T-helper 9 cell (primary cell): ENCODE measurements around the gene GASK1B.

Experiments used
- DNase-seq: peaks from one replicate; pipeline ENCODE4 v3.0.0-alpha.2; 2020

The GASK1B gene

DNA sequence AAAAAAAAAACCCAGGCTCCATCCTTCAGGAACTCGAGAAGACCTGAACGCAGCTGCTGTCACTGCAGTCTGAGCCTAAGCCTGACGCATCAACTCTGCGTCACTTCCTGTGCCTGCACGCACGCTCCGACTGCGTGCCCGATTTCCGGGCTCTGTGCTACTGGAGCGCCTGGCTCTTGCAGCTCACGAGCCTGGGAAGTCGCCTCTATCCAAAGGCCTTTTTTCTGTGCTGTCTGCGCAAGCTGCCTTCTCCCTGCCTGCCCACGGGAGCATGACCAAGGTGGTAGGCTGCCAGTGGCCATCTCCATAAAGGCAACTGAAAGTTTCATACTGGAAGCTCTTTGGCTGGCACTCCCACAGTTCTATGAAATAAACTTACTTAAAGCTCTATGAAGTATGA is 9.9 kb upstream of the GASK1B start:
- DNase-seq: no peak

DNA sequence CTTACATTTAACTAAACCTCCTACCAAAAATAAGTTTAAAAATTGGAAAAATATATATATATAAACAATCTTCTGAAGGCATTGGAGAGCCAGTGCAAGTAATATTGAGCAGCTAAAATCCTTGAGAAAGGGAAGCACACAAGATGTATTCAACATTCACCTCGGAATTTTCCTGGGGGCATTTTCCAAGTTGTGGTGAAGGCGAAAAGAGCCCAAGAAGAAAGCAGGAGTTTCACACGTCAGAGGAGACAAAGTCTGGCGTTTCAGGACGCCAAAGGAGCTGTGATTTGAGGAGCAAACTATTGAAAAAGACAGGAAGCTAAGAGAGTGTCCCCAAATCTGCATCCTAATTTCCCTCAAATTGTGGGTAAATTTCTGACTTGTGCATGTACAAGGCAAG is 9.1 kb upstream of the GASK1B start:
- DNase-seq: no peak

DNA sequence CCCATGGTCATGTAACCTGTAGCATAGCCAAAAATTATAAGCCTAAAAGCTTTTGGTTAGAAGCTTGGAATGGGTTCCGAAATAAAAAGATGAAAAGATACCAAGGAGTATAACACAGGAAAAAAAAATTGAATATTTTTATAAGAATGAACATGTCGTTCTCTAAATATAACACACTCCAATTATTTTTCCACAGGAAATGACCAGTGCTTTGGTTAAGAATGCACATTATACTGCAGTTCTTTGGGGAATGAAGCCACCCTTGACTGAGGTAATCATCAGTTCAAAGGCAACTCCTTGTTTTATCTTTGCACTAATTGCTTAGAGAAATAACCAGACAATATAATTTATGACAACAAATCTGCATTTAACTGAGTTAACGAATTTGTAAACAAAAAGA is 6.6 kb upstream of the GASK1B start:
- DNase-seq: no peak

DNA sequence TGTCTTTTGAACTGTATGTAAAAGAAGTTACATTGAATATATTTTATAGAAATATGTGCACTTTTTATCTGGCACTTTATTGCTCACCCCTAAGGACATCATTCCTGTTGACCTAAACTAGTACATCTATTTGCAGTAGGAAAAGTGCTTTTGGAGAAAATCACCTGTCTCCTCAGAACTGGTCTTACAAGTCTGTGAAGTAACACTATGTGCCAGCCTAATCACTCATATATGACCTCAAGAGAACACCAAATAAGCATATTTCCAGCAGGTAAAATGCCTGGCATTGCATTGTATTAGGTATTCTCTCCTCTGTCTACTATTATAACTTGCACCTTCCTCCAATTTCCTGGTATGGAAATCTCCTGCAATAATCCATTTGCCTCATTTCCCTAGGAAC is 4.0 kb upstream of the GASK1B start:
- no peak for DNase-seq

DNA sequence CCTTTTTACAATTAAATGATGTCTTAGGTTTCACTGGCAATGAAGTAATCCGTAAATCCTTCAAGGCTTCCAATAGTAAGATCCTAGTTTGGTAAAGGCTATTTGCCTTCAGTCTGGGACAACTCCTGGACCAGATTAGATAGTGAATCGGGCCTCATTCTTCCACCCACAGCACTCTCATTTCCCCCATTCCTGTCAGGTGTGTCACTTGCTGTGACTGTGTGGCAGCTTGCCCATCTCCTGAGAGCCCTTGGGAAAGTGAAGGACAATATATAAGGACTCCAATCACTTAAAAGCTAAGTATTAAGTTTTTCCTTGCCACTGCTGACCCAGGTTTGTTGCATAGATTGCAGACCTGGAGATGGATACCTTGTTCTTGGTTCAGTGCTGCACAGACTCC is 3.3 kb upstream of the GASK1B start:
- DNase-seq: no peak

DNA sequence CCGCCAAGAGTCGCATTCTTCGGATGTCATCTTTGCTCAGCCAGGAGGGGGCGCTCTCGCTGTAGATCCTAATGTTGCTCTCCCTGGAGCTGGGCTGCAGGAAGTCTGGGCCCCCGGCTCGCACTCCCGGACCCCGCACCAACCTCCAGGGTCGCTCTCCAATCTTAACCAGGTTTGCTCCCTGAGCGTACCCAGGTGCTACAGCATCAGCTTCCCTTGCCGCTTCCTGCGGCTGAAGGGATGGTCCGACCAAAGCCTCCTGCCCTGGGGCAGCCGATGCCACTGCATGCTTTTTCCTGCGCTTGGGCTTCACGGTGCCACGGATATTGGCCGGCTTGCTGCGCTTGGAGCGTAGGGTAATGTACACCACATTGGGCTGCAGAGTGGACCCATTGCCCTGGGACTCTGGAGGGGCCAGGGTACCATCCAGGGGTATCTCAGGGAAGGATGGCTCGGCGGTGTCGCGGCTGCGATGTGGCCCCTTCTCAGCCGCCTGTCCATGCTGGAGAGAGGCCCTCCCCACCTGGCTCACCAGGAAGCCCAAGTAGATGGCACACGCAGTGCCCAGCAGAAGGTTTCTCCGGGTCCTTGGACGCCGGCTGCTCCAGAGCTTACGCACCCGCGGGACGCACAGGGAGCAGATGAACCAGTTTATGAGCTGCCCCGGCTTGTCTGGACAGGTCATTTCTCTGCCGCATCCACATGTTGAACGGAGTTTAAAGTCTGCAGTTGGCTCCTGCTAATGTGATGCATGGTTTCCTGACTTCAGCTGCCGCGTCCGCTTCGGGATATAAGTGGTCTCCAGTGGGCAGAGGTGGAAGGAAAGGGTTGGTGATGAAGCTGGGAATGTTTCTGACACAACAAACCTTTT is 1.9 kb downstream of the GASK1B start:
- DNase-seq: no peak

DNA sequence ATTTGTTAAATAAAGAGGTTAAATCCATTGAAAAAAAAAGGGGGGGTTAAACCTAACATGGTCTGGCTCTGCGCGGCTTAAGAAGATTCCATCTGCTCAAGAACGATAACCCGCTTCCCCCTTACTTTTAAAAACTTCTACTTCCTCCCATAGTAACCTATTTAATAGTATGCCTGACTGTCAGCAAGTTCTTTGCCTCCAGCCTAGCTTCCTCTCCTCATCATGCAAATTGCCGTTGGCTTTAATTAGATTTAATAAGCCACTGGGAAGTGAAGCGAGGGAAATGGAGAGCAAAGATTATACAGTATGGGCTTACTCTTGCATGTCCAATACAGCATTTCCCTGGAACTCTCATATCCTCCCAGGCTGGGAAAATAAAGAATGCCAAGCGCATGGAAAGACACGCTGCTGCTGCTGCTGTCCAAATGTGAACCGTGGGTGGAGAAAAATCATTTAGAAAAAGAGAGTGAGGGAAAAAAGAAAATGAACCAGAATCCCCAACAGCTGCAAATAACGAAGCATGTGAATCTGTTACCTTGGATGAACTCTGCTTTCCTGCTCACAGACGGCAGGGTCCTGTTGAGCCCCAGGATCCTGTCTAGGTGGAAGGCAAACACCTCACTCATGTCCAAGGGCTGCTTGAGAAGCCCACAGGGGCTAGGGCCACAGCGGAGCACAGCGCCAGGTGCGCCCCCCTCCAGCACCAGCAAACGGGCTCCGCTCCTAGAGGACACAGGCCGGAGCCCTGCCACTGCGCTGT is 2.7 kb downstream of the GASK1B start:
- DNase-seq: no peak

DNA sequence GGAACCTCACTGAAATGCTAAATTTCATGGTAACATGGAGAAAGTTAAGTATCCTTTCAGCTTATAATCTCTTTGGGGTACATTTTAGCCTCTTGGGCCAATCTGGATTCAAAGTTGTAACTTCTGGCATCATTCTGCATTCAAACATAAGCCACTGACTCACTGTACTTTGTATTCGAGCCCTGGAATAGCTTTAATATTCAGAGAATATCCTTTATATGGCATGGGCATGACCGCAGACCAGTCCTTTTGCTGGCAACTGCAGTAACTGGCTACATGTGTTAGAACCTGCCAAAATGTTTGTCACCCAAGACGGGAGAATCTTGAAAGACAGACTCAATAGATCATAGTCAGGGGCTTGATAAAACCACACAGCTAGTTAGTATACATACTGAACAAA is 3.3 kb downstream of the GASK1B start:
- no peak for DNase-seq

DNA sequence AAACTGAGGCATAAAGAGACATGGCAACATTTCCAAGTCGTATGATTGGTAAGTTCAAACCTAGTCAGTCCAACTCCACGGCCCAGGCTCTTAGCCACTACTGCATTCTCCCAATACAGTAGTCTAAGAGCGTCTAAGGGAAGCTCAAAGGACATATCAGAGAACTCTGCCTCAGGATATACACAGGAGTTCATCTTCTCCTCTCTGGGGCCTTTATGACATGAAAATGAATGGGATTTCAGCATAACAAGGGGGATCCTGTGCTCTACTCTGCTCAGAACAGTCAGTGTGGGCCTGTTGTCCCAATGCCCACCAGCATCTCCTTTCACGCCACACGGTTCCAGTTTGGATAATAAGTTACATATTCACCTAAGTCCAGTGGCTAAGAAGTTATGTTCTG is 4.2 kb downstream of the GASK1B start:
- no peak for DNase-seq

DNA sequence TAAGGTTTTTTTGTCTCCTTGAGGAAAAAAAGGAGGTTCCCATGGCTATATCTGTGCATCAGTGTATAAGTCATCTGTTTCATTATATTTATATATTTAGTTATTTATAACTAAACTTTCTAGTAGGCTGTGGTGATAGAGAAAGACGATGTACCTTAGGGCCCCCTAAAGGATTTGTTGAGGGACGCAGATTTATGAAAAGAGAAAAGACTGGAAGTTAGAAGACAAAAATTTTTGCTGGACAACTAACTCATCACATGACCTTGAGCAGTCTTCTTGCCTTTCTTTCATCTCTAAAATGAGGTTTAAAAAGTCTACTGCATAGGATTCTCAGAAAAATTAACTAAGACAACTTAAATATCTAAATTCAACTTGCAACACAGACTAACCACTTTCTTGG is 6.1 kb downstream of the GASK1B start:
- DNase-seq: no peak

DNA sequence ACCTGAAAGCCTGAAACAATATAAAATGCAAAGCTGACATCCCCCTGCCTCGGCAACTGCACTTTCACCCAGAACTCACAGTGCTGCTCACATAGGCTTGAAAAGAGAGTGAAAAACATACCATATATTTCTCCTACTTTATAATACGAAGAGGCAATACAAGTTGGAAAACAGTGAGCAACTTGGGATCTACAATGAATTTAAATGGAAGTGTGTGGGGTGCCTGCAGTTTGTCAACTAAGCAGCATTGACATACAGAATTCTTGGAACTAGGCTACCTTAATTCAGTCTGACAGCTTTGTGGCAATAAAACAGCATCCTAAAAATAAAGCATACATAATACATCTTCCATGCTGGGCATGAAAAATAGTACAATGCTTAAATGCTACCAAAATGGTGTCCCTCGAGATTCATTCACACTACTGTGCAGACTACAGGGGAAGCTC is 8.0 kb downstream of the GASK1B start:
- DNase-seq: no peak

DNA sequence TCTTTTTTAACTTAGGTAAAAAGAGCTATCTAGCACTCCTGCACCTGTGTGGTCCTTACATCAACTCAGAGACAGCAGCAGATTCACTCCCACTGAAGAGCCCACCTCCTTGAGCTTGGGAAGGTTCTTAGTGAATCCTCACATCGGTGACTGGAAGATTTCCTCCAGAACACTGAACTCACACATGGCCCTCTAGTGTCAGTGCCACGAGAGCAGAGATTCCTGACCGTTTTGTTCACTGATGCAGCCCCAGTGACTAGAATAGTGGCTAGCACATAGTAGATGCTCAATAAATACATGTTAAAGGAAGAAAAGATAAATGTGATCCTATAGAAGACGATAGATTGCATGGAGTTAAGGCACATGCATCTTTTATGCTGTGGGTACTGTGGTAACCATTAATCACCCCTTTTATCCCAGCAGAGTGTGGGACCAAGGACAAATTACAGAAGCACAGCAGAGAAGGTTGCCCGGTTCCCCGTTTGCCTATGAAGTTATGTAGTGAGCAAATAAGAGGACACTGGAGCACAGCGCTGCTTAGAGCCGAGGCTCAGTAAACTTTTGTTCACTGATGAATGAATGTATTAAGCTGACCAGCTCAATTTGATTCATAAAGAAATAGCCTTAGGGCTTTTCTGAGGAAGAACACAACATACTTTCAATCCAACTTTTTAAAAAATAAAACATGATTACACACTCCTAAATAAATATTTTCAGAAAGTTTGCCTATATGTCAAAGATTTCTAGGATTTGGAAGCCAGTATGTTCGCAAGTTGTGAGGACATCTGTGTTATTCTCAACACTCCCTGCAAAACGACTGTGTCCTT is 8.7 kb downstream of the GASK1B start:
- DNase-seq: no peak

DNA sequence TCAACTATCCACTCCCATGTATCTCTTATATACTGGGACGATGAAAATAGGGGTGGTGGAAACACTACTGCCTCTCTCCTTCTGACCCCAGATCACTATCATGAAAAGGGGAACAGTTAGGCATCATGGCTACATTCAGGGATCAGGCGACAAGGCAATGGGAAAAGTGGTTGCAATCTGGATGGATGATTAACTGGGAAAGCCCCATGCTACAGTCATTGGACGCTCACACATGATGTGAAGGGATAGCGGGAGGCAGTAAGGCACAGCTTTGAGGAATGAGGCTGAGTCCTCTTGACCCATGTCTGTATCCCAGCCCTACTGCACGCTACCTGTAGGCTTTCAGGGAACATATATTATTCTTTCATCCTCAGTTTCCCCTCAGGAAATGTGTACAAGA is 10.2 kb downstream of the GASK1B start:
- DNase-seq: no peak

DNA sequence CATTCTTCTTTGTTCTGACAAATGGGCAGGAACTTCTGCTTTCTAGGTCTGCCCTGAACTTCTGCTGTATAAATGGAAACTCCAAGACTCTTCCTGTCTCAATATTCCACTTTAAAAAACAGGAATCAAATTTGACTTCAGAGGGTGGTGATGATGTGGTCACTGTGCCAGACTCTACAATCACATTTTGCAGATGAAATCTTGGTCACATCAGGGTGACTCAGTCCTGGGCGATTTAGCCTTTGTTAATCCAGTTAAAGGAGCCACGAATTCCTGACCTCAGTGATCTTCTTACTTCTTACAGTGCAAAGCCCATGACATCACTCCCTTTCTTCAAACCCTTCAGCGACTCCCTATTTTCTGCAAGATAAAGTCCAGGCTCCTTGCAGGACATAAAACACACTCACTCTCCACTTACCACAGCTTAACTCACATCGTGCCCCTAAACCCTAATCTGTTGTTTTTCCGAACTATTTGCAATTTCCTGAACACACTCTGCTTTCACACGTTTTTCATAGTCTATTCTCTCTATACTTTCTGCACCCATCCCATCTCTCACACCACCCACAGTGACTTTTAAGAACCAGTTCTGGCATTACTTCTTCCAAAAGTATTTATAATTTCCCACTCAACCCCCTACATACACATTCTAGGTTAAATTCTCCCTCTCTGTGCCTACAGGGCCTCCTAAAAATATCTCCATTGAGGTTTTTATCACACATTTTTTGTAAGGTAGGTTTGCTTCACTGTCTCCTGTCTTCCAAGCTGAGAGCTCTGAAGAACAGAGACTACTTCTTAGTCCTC is 11.1 kb downstream of the GASK1B start:
- no peak for DNase-seq

DNA sequence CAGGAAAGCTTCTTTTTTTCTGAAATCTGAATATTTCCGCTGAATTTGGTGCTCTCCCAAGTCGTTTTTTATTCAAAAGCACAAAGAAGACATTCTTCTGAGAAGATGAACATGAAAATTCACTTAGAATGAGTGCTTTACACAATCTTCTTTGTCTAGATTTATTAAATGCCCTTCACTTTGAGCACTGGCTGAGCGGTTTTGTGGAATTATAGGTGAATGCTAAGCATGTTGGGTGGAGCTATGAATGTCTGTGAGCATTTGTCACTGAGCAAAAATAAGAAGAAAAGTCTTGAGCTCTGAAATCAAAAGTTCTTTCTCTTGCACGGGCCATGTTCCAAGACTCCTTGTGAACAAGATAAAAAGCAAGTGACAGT is 13.1 kb downstream of the GASK1B start:
- no peak for DNase-seq

DNA sequence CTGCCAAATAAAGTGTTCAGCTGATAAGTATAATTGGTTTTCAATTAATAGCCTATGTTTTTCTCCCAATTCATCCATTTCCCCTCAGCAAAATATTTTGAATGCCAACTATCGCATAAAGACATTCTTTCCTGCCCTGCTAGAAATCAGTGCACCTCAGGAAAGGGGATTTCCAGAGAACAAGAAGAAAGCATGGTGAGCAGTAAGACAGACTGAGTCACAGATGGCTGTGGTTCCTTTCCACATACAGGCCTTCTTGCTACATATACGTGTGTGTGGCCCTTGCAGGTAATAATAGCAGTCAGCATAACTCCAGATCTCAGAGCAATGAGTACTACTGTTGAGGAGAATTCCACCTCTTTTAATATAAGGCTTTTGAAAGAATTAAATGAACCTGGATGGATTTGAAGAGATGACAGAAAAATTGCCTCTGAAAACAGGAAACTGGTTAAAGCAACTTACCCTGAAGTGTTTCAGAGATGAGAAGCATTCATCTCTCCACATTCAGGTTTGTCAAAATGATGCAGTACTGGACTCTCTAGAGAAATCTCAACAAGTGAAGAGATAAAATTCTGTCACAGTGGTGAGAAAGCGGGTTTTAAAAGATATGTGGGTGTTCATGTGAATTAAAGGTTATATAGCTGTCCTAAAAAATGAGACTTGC is 13.6 kb downstream of the GASK1B start:
- DNase-seq: no peak

DNA sequence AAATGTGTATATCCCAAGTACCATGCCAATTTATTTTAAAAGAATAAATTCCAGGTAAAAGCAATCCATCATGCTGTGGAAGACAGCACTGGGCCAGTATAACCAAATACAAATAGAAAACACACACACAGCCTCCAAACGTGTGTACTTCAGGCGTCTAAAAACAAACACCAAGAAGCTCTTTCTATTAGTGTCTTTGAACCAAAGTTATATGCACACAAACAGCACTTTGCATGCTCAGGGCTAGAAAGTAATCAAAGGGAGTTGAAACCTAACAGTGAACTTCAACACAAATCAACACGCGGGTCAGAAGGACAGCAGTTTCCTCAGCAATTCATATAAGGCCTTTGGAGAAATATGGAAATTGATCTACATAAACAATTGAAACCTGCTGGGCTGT is 15.4 kb downstream of the GASK1B start:
- DNase-seq: no peak

DNA sequence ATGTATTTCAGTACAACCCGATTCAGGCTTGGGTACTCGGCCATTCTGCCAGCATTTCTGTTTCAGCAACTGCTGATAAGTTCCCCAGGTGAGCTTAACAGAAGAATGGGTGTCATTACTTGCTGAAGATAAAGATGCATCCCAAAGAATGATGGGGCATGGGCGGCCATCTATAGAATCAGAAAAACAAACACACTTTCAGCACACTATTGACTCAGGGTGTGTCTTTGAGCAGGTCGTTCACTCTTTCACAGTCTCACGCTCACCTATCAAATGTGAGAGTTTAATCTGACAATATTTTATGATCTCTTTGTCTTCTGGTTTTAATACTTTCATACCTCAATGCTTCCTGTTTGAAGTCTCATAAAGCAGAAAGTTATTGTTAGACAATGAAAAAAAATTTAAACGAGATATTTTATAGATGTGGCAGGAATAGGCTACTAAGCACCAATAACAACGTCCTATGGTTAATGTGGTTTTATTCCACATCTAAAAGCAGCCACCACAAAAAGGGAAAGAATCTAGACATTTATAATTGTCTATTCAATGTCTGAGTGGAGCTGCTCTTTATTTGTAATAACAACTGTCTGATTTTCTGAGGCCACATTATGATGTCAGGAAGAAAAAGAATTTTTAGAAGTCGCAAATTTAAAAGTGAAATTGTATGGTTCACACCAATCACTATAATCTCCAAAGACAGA is 17.0 kb downstream of the GASK1B start:
- no peak for DNase-seq

DNA sequence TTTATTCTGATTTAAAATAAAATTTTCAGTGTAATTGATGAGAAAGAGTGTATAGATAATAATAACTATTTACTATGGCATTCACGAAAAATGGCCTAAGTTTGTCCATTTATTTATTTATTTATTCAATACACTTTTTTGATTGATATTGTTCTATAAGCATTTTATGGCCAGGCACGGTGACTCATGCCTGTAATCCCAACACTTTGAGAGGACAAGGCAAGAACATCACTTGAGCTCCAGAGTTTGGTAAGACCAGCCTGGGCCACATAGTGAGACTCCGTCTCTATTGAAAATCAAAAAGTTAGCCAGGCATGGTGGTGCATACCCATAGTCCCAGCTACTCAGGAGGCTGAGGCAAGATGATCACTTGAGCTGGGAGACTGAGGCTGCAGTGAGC is 25.7 kb downstream of the GASK1B start:
- no peak for DNase-seq

DNA sequence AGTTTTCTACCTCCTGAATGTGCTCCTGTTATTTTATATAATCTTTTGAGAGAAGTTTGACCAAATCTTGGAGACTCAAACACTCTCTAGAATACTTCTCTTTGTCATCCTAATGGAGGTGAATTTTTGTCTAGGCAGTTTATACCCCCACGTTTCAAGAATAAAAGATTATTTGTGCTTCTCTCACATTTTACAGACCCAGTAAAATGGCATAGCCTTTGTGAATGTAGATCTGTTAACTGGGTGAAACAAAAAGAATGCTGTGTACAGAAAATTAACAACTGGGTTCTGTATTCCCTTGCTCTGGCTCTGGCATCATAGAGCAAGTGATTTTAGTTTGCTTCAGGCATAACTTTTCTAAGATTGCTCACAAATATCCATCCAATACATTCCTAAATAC is 26.1 kb downstream of the GASK1B start:
- DNase-seq: no peak

DNA sequence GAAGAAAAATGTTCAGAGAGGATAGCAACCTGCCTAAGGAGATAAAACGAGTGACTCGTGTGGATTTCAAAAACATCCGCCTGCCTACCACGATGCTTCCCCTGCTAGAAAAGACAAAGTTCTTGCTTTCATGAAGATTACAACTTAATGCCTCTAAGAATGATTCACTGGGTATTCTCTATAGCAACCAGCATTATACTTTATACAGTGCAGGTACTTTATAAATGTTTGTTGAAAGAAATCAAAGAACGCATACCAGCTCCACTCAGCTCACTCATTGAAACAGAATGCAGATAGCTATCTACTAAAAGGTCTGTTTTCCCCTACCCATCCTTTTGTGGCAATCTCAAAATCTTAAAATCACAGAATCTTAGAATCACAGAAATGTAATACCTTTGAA is 33.7 kb downstream of the GASK1B start:
- no peak for DNase-seq
